OCI-LY1 (cell line): Measurements from ENCODE around the gene ZIM2.

ENCODE experiments used
- CTCF ChIP-seq: fragments of 200-600 bp; sonication (generic), shearing (Covaris generic); IDR thresholded peaks from 2 replicates; pipeline ENCODE4 v1.5.1; 2017; ENCODE audit warnings: mild to moderate bottlenecking, antibody characterized with exemption, low read length, moderate library complexity, mixed read lengths
- EZH2 ChIP-seq: fragments of 200-600 bp; sonication (generic), shearing (Covaris generic); IDR thresholded peaks from 2 replicates; pipeline ENCODE4 v1.8.0; 2017; ENCODE audit warnings: borderline replicate concordance, mixed run types, mild to moderate bottlenecking, antibody characterized with exemption, low read length, moderate library complexity, mixed read lengths

- TF ChIP-seq CTCF = no peak
- TF ChIP-seq EZH2 = no peak
Measured at GRCh38 chr19:56875717-56876116, 35.2 kb upstream of the ZIM2 start.
